SK-N-SH (cell line): ENCODE results near the gene SRGAP3. TPM values are rescaled to one million over a fixed set of nuclear protein-coding genes. Genes with fewer than 3 reads are reported as not detected.

Experiments
- CTCF ChIA-PET: fragments of 300-600, 350-600 bp; formaldehyde crosslinking; extraction: SDS; loops from one replicate; lab custom pipeline; 2021; lab: Yijun Ruan, JAX
- POLR2A ChIA-PET: fragments of 350-600 bp; sonication (Branson Sonifier 250); formaldehyde crosslinking; extraction: SDS; loops from one replicate; lab custom pipeline; 2020; ENCODE audit warnings: antibody characterized with exemption, inconsistent platforms; lab: Yijun Ruan, JAX
- DNase-seq: peaks from one replicate; pipeline ENCODE4 v3.0.0; 2012
- H2AFZ ChIP-seq: fragments of 200-600 bp; sonication (generic); 2 replicates; pipeline ENCODE4 v1.8.1; 2016; ENCODE audit warnings: antibody characterized with exemption, mild to moderate bottlenecking, low read depth
- H3F3A ChIP-seq: fragments of 200-600 bp; sonication (generic); replicated peaks from 2 replicates; pipeline ENCODE3; 2016; ENCODE audit warnings: antibody characterized with exemption, mild to moderate bottlenecking; ENCODE audit not compliant: insufficient read depth
- H3K27ac ChIP-seq, 2 experiments: fragments of 200-500 bp in 1 of 2; fragments of 200-600 bp in 1 of 2; sonication (Bioruptor generic) in 1 of 2; sonication (generic), shearing (Covaris generic) in 1 of 2; 2 replicates each; pipeline versions ENCODE4 v1.5.1 to v1.6.1; 2014 to 2016; ENCODE audit warnings: low read depth in 2 of 2, inconsistent platforms in 1 of 2, low read length in 1 of 2, mild to moderate bottlenecking in 1 of 2, mixed read lengths in 1 of 2
- H3K27me3 ChIP-seq: fragments of 200-600 bp; sonication (generic), shearing (Covaris generic); 2 replicates; pipeline ENCODE4 v1.6.1; 2016; ENCODE audit warnings: mixed run types; ENCODE audit not compliant: insufficient read depth
- H3K36me3 ChIP-seq, 2 experiments: fragments of 200-500 bp in 1 of 2; fragments of 200-600 bp in 1 of 2; sonication (Bioruptor generic) in 1 of 2; sonication (generic) in 1 of 2; replicated peaks in 1 of 2; 2 replicates each; pipeline versions ENCODE3 to v1.5.1; 2014 to 2016; ENCODE audit warnings: low read length in 1 of 2, mild to moderate bottlenecking in 1 of 2; ENCODE audit not compliant: insufficient read depth in 2 of 2, control insufficient read depth in 1 of 2
- H3K4me1 ChIP-seq, 2 experiments: fragments of 200-500 bp in 1 of 2; fragments of 200-600 bp in 1 of 2; sonication (Bioruptor generic) in 1 of 2; sonication (generic), shearing (Covaris generic) in 1 of 2; 2 replicates each; pipeline versions ENCODE4 v1.5.1 to v1.6.1; 2014 to 2016; ENCODE audit warnings: low read depth in 1 of 2, low read length in 1 of 2, mixed run types in 1 of 2; ENCODE audit not compliant: insufficient read depth in 2 of 2, control insufficient read depth in 1 of 2
- H3K4me2 ChIP-seq: fragments of 200-600 bp; sonication (generic), shearing (Covaris generic); 2 replicates; pipeline ENCODE4 v1.6.1; 2017; ENCODE audit warnings: mixed run types
- H3K4me3 ChIP-seq, 2 experiments: fragments of 200-500 bp in 1 of 2; fragments of 200-600 bp in 1 of 2; sonication (Bioruptor generic) in 1 of 2; sonication (generic), shearing (Covaris generic) in 1 of 2; 2 replicates each; pipeline versions ENCODE4 v1.5.1 to v1.8.1; 2014 to 2016; ENCODE audit warnings: low read depth in 2 of 2, inconsistent platforms in 1 of 2, low read length in 1 of 2, mild to moderate bottlenecking in 1 of 2, mixed read lengths in 1 of 2, moderate library complexity in 1 of 2
- H3K79me2 ChIP-seq: fragments of 200-600 bp; sonication (generic); 2 replicates; pipeline ENCODE4 v1.8.1; 2017; ENCODE audit warnings: mild to moderate bottlenecking; ENCODE audit not compliant: insufficient read depth
- H3K9ac ChIP-seq: fragments of 200-600 bp; sonication (generic); 2 replicates; pipeline ENCODE4 v1.6.1; 2017; ENCODE audit warnings: mixed run types
- H3K9me2 ChIP-seq: fragments of 200-600 bp; sonication (generic); 2 replicates; pipeline ENCODE4 v1.6.1; 2017; ENCODE audit warnings: mixed run types
- H3K9me3 ChIP-seq: fragments of 200-600 bp; sonication (generic); 2 replicates; pipeline ENCODE4 v1.6.1; 2017; ENCODE audit warnings: mixed run types, mild to moderate bottlenecking, moderate library complexity
- H4K20me1 ChIP-seq: fragments of 200-600 bp; sonication (generic); 2 replicates; pipeline ENCODE4 v1.6.1; 2017; ENCODE audit warnings: mild to moderate bottlenecking, mixed run types; ENCODE audit not compliant: insufficient read depth
- CHD2 ChIP-seq: fragments of 150-350 bp; IDR thresholded peaks from 2 replicates; pipeline ENCODE4 v1.6.1; 2018; ENCODE audit warnings: low read length; ENCODE audit not compliant: partially characterized antibody
- CTCF ChIP-seq: fragments of 200-600 bp; sonication (generic); IDR thresholded peaks from 2 replicates; pipeline ENCODE4 v1.6.1; 2017; ENCODE audit warnings: antibody characterized with exemption, mild to moderate bottlenecking, moderate library complexity
- ELF1 ChIP-seq: IDR thresholded peaks from 2 replicates; pipeline ENCODE4 v1.4.0; 2012
- EP300 ChIP-seq, 2 experiments: IDR thresholded peaks; 2 replicates each; pipeline versions ENCODE4 v1.4.0 to v1.6.1; 2012; ENCODE audit warnings: borderline replicate concordance in 1 of 2, low read depth in 1 of 2, low read length in 1 of 2
- FOSL2 ChIP-seq: IDR thresholded peaks from 2 replicates; pipeline ENCODE4 v1.4.0; 2012; ENCODE audit warnings: low read depth, mild to moderate bottlenecking, moderate library complexity, borderline replicate concordance
- GABPA ChIP-seq: IDR thresholded peaks from 2 replicates; pipeline ENCODE4 v1.4.0; 2012; ENCODE audit warnings: low read depth, mild to moderate bottlenecking
- IRF3 ChIP-seq: fragments of 150-350 bp; IDR thresholded peaks from 2 replicates; pipeline ENCODE4 v1.6.1; 2016; ENCODE audit warnings: mild to moderate bottlenecking, low read depth, low read length
- JUND ChIP-seq: IDR thresholded peaks from 2 replicates; pipeline ENCODE4 v1.4.0; 2012
- MAX ChIP-seq: IDR thresholded peaks from 2 replicates; pipeline ENCODE4 v1.4.0; 2012; ENCODE audit warnings: low read depth
- MEF2A ChIP-seq: IDR thresholded peaks from 2 replicates; pipeline ENCODE4 v1.4.0; 2012; ENCODE audit warnings: low read depth, borderline replicate concordance
- MXI1 ChIP-seq: IDR thresholded peaks from 2 replicates; pipeline ENCODE4 v1.6.1; 2012; ENCODE audit warnings: mild to moderate bottlenecking, low read depth, low read length, improper control_type of control experiment
- NFIC ChIP-seq: IDR thresholded peaks from 2 replicates; pipeline ENCODE4 v1.4.0; 2012; ENCODE audit warnings: borderline replicate concordance
- PBX3 ChIP-seq: IDR thresholded peaks from 2 replicates; pipeline ENCODE4; 2012
- POLR2AphosphoS5 ChIP-seq: IDR thresholded peaks from 2 replicates; pipeline ENCODE4 v1.6.1; 2012; ENCODE audit warnings: low read depth, low read length
- RAD21 ChIP-seq: IDR thresholded peaks from 2 replicates; pipeline ENCODE4 v1.6.1; 2012; ENCODE audit warnings: mild to moderate bottlenecking, low read length
- RCOR1 ChIP-seq: fragments of 150-350 bp; IDR thresholded peaks from 2 replicates; pipeline ENCODE4 v1.6.1; 2017; ENCODE audit warnings: antibody characterized with exemption, low read length
- REST ChIP-seq: IDR thresholded peaks from 2 replicates; pipeline ENCODE4 v1.6.1; 2012; ENCODE audit warnings: mild to moderate bottlenecking, low read depth, low read length, moderate library complexity
- RFX5 ChIP-seq: IDR thresholded peaks from 2 replicates; pipeline ENCODE4 v1.6.1; 2012; ENCODE audit warnings: mild to moderate bottlenecking, improper control_type of control experiment, low read length
- RXRA ChIP-seq: IDR thresholded peaks from 2 replicates; pipeline ENCODE4 v1.4.0; 2012; ENCODE audit warnings: low read depth, mild to moderate bottlenecking, borderline replicate concordance
- SIN3A ChIP-seq: IDR thresholded peaks from 2 replicates; pipeline ENCODE4 v1.6.1; 2012; ENCODE audit warnings: low read depth, mild to moderate bottlenecking, low read length, moderate library complexity, borderline replicate concordance
- TCF12 ChIP-seq: IDR thresholded peaks from 2 replicates; pipeline ENCODE4 v1.4.0; 2012
- YY1 ChIP-seq: IDR thresholded peaks from 2 replicates; pipeline ENCODE4 v1.4.0; 2012; ENCODE audit warnings: low read depth, mild to moderate bottlenecking
- WGBS: methylation state at CpG from one replicate; pipeline ENCODE4 v1.1.6; 2017; ENCODE audit warnings: low lambda C conversion rate; 5-methylcytosine and 5-hydroxymethylcytosine counted together
- polyA plus RNA-seq, 3 experiments: library from polyadenylated mRNA; depleted of rRNA; stranded (reverse); fragments of >200 nt; gene quantifications; 2 replicates each; pipeline ENCODE4 v1.2.3, GENCODE V29; 2012

Gene SRGAP3
- polyA plus RNA-seq, 1 of the 3 experiments (the other 2 are of a cell fraction), result 2.8 TPM

- TF ChIP-seq PBX3, result no peak
- TF ChIP-seq JUND, result no peak
- no peak for TF ChIP-seq POLR2AphosphoS5
- TF ChIP-seq IRF3, result no peak
Measured at GRCh38 chr3:9168241-9168741, 81.2 kb downstream of the SRGAP3 start (continued).

- Histone ChIP-seq H3K9me3 (no peaks in the 10 kb centered on the region), H3K4me2 (no peak overlapping the region), H3K4me1 (peaks cover 0 to 6% of the 10 kb centered on the region in 2 experiments; a peak in 1 of 4 replicates)
- 58% methylated on average over 2 of the region's 2 CpGs for WGBS
- CTCF ChIA-PET, result no interaction called here
- no peak for DNase-seq
- no peak for TF ChIP-seq RXRA
- no peak for TF ChIP-seq REST
- TF ChIP-seq YY1, result no peak
- TF ChIP-seq JUND, result no peak
- TF ChIP-seq RCOR1, result no peak
- no peak for TF ChIP-seq POLR2AphosphoS5
- TF ChIP-seq ELF1, result no peak
- TF ChIP-seq EP300 (IDR thresholded peaks at IDR 0.05; ENCODE audit: borderline replicate concordance in 1 of 2, low read depth in 1 of 2, low read length in 1 of 2), result no peak
- TF ChIP-seq FOSL2, result no peak
- TF ChIP-seq MEF2A, result no peak
- TF ChIP-seq RFX5, result no peak
- no peak for TF ChIP-seq GABPA
- no peak for TF ChIP-seq CTCF
- no peak for TF ChIP-seq CHD2
- no peak for TF ChIP-seq RAD21
- no peak for TF ChIP-seq MXI1
- TF ChIP-seq TCF12, result no peak
- TF ChIP-seq MAX, result no peak
- no peak for TF ChIP-seq SIN3A
- no peak for TF ChIP-seq NFIC
- TF ChIP-seq, all 33 proteins: peak for 0
- Histone ChIP-seq H4K20me1 (no peaks in the 10 kb centered on the region), H3K9me2 (no peaks in the 10 kb centered on the region), H3K36me3 (no peaks in the 10 kb centered on the region), H3K27ac (no peak overlapping the region), H2AFZ (no peak overlapping the region), H3K27me3 (no peaks in the 10 kb centered on the region), H3F3A (no peaks in the 10 kb centered on the region), H3K9ac (no peak overlapping the region), H3K4me3 (no peak overlapping the region), H3K79me2 (no peaks in the 10 kb centered on the region)
- POLR2A ChIA-PET, result no interaction called here
Measured at GRCh38 chr3:9167222-9167621, 82.2 kb downstream of the SRGAP3 start.
